CD4-positive, alpha-beta T cell treated with Interleukin-6 for 4 hours (primary cell): ENCODE data around the gene CREB3L4.
"Not testable (repeated sequence)": the region's sequence is repeated elsewhere in the genome, so short reads cannot be mapped to it uniquely, and the experiment has no call there.

ENCODE experiments used
- DNase-seq: peaks from one replicate; pipeline ENCODE4 v3.0.0-alpha.2; 2020; ENCODE audit warnings: mixed read lengths

Gene CREB3L4

GRCh38 chr1:153960206-153960605 lies 7.5 kb upstream of the CREB3L4 start:
- no peak for DNase-seq

GRCh38 chr1:153961421-153961820 lies 6.3 kb upstream of the CREB3L4 start:
- no peak for DNase-seq

GRCh38 chr1:153962088-153963029 lies 5.3 kb upstream of the CREB3L4 start:
- no peak for DNase-seq

- peak; percentile 98 for DNase-seq
These were observed 4.5 kb upstream of the CREB3L4 start, which contains the start of gene SLC39A1 for GRCh38 chr1:153963030-153963849. Gene SLC39A1 (minus strand): TSS chr1:153963537. CDS start chr1:153962715, 822 bp downstream.

GRCh38 chr1:153963850-153964331 lies 3.8 kb upstream of the CREB3L4 start:
- DNase-seq = no peak

- DNase-seq = no peak
These were observed 280 bp downstream of the CREB3L4 start for GRCh38 chr1:153968000-153968363.

- DNase-seq = no peak
These were observed 706 bp downstream of the CREB3L4 start for GRCh38 chr1:153968408-153968807.

GRCh38 chr1:153968972-153969371 lies 1.3 kb downstream of the CREB3L4 start:
- no peak for DNase-seq

- DNase-seq = no peak
These were observed 2.6 kb downstream of the CREB3L4 start for GRCh38 chr1:153970346-153970745.

GRCh38 chr1:153973071-153973470 lies 5.4 kb downstream of the CREB3L4 start:
- no peak for DNase-seq

GRCh38 chr1:153973525-153973924 lies 5.8 kb downstream of the CREB3L4 start:
- no peak for DNase-seq

- DNase-seq = no peak
These were observed 9.1 kb downstream of the CREB3L4 start for GRCh38 chr1:153976819-153977249.

GRCh38 chr1:153977250-153978240 lies 9.8 kb downstream of the CREB3L4 start, which contains the start of gene JTB:
Gene JTB (minus strand): TSS chr1:153977674. CDS start chr1:153977252, 422 bp downstream.
- peak; percentile 87 for DNase-seq

- no peak for DNase-seq
These were observed 10.7 kb downstream of the CREB3L4 start for GRCh38 chr1:153978274-153978909.

- not testable (repeated sequence) for DNase-seq
These were observed 11.4 kb downstream of the CREB3L4 start for GRCh38 chr1:153979091-153979490.

- DNase-seq = not testable (repeated sequence)
These were observed 14.0 kb downstream of the CREB3L4 start for GRCh38 chr1:153981735-153982134.

- no peak for DNase-seq
These were observed 16.6 kb downstream of the CREB3L4 start for GRCh38 chr1:153984123-153984894.

GRCh38 chr1:153985341-153985912 lies 17.7 kb downstream of the CREB3L4 start:
- peak; percentile 38 for DNase-seq

- DNase-seq = no peak
These were observed 18.4 kb downstream of the CREB3L4 start, which contains the start of gene RAB13 for GRCh38 chr1:153985941-153986761. Gene RAB13 (minus strand): TSS chr1:153986339. CDS start chr1:153986236, 103 bp downstream.
